H1 (cell line): ENCODE measurements around the gene UNC5B.

ENCODE experiments used
- BRCA1 ChIP-seq: IDR thresholded peaks from 2 replicates; pipeline ENCODE4 v1.6.1; 2012; ENCODE audit warnings: low read depth, low read length, improper control_type of control experiment
- RAD21 ChIP-seq, 2 experiments: IDR thresholded peaks in 1 of 2; conservative IDR thresholded peaks in 1 of 2; 2 replicates each; pipeline ENCODE4 v1.6.1; 2011; ENCODE audit warnings: low read depth in 2 of 2, low read length in 2 of 2, improper control_type of control experiment in 1 of 2, inconsistent platforms in 1 of 2, mild to moderate bottlenecking in 1 of 2, moderate library complexity in 1 of 2
- RXRA ChIP-seq: IDR thresholded peaks from 2 replicates; pipeline ENCODE4 v1.6.1; 2011; ENCODE audit warnings: low read depth, mild to moderate bottlenecking, low read length, moderate library complexity; ENCODE audit not compliant: insufficient read depth
- TF ChIP-seq, protein P1 (sequence below), 3 experiments: IDR thresholded peaks; 1 replicate in 2 of 3; 2 replicates in 1 of 3; pipeline versions ENCODE4 v1.5.1 to v1.6.1; 2011; ENCODE audit warnings: low read length in 3 of 3, mild to moderate bottlenecking in 3 of 3, inconsistent platforms in 2 of 3, low read depth in 1 of 3, moderate library complexity in 1 of 3; ENCODE audit not compliant: insufficient read depth in 1 of 3; ENCODE audit errors: control extremely low read depth in 1 of 3

GRCh38 chr10:71312811-71313789, 100.7 kb downstream of the UNC5B start:
- TF ChIP-seq, protein P1, sequence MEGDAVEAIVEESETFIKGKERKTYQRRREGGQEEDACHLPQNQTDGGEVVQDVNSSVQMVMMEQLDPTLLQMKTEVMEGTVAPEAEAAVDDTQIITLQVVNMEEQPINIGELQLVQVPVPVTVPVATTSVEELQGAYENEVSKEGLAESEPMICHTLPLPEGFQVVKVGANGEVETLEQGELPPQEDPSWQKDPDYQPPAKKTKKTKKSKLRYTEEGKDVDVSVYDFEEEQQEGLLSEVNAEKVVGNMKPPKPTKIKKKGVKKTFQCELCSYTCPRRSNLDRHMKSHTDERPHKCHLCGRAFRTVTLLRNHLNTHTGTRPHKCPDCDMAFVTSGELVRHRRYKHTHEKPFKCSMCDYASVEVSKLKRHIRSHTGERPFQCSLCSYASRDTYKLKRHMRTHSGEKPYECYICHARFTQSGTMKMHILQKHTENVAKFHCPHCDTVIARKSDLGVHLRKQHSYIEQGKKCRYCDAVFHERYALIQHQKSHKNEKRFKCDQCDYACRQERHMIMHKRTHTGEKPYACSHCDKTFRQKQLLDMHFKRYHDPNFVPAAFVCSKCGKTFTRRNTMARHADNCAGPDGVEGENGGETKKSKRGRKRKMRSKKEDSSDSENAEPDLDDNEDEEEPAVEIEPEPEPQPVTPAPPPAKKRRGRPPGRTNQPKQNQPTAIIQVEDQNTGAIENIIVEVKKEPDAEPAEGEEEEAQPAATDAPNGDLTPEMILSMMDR (IDR thresholded peaks at IDR 0.05; ENCODE audit: control extremely low read depth in 1 of 3, insufficient read depth in 1 of 3, low read depth in 1 of 3, low read length in 3 of 3), result no peak
- TF ChIP-seq RAD21 (IDR thresholded peaks at IDR 0.05 in 1 of 2, conservative IDR thresholded peaks at IDR 0.05 in 1 of 2; ENCODE audit: low read depth in 2 of 2, low read length in 2 of 2), result no peak
- no peak for TF ChIP-seq BRCA1
- no peak for TF ChIP-seq RXRA
